ENCODE results near the gene NR2C2.

- no peak for TF ChIP-seq CTCF (IDR thresholded peaks at IDR 0.05)
- TF ChIP-seq POLR2A (IDR thresholded peaks at IDR 0.05), result no peak
Measured at GRCh38 chr3:15011174-15011573, 63.8 kb downstream of the NR2C2 start.
